AG10803 (cell line): ENCODE measurements around the gene FLRT2.

Source experiments
- DNase-seq: peaks from one replicate; pipeline ENCODE4 v3.0.0; 2010; ENCODE audit warnings: low read depth
- H3K4me3 ChIP-seq: 2 replicates; pipeline ENCODE4 v1.5.1; 2011; ENCODE audit warnings: mild to moderate bottlenecking, low read length, control low read depth
- CTCF ChIP-seq: conservative IDR thresholded peaks from 2 replicates; pipeline ENCODE4 v1.5.1; 2011; ENCODE audit warnings: mild to moderate bottlenecking, low read length, control low read depth, inconsistent platforms

The FLRT2 gene

GRCh38 chr14:85572845-85573244, 42.9 kb downstream of the FLRT2 start:
- H3K4me3 ChIP-seq = no peak overlapping the region
- peak; percentile 76 for DNase-seq
- TF ChIP-seq CTCF = no peak

GRCh38 chr14:85573406-85573805, 43.5 kb downstream of the FLRT2 start:
- H3K4me3 ChIP-seq = no peak overlapping the region
- no peak for TF ChIP-seq CTCF
- peak; percentile 23 for DNase-seq

GRCh38 chr14:85574853-85575616, 45.1 kb downstream of the FLRT2 start:
- TF ChIP-seq CTCF = no peak
- no peak for DNase-seq
- no peak overlapping the region for H3K4me3 ChIP-seq

GRCh38 chr14:85575617-85575898, 45.6 kb downstream of the FLRT2 start:
- TF ChIP-seq CTCF = no peak
- H3K4me3 ChIP-seq = no peak overlapping the region
- DNase-seq = no peak

- DNase-seq = peak; percentile 69
- H3K4me3 ChIP-seq = no peak overlapping the region
- TF ChIP-seq CTCF = no peak
Measured at GRCh38 chr14:85576218-85576617, 46.3 kb downstream of the FLRT2 start.

- TF ChIP-seq CTCF = no peak
- no peak for DNase-seq
- no peak overlapping the region for H3K4me3 ChIP-seq
Measured at GRCh38 chr14:85576848-85577542, 47.1 kb downstream of the FLRT2 start.

- TF ChIP-seq CTCF = no peak
- H3K4me3 ChIP-seq = no peak overlapping the region
- DNase-seq = no peak
Measured at GRCh38 chr14:85577543-85578114, 47.7 kb downstream of the FLRT2 start.
